Measurements from ENCODE around the gene EXOC2. TPM values are rescaled to one million over a fixed set of nuclear protein-coding genes. Genes with fewer than 3 reads are reported as not detected.
"Not testable (repeated sequence)": the region's sequence is repeated elsewhere in the genome, so short reads cannot be mapped to it uniquely, and the experiment has no call there.

Gene EXOC2
- total RNA-seq, 1 experiment from 2014 or later, result 41.4 TPM

GRCh38 chr6:678520-678919, 14.4 kb downstream of the EXOC2 start:
- H3K4me3 ChIP-seq (ENCODE audit: insufficient read depth, low read depth, low read length), result no peak overlapping the region
- no peaks in the 10 kb centered on the region for H3K36me3 ChIP-seq (replicated peaks; ENCODE audit: control insufficient read depth, insufficient read depth, low read length)
- no peak for DNase-seq
- no peaks in the 10 kb centered on the region for H3K27me3 ChIP-seq (ENCODE audit: control insufficient read depth, insufficient read depth, low read length)

- H3K36me3 ChIP-seq (replicated peaks; ENCODE audit: control insufficient read depth, insufficient read depth, low read length), result no peaks in the 10 kb centered on the region
- H3K27me3 ChIP-seq (ENCODE audit: control insufficient read depth, insufficient read depth, low read length), result no peaks in the 10 kb centered on the region
These were observed 15.0 kb downstream of the EXOC2 start for GRCh38 chr6:677919-678318.

GRCh38 chr6:674956-675355, 18.0 kb downstream of the EXOC2 start:
- H3K27me3 ChIP-seq (ENCODE audit: control insufficient read depth, insufficient read depth, low read length), result no peaks in the 10 kb centered on the region
- H3K4me3 ChIP-seq (ENCODE audit: insufficient read depth, low read depth, low read length), result no peak overlapping the region
- DNase-seq, result no peak
- 0 out of 2 replicates have a peak, but pooled peaks cover under 1% of the 10 kb centered on the region for H3K36me3 ChIP-seq (replicated peaks; ENCODE audit: control insufficient read depth, insufficient read depth, low read length)

More at GRCh38 chr6:677919-678318, 15.0 kb downstream of the EXOC2 start:
- no peak overlapping the region for H3K4me3 ChIP-seq (ENCODE audit: insufficient read depth, low read depth, low read length)
- no peak for DNase-seq

- no peaks in the 10 kb centered on the region for H3K27me3 ChIP-seq (ENCODE audit: control insufficient read depth, insufficient read depth, low read length)
- DNase-seq, result no peak
- 0 out of 2 replicates have a peak, but pooled peaks cover 1% of the 10 kb centered on the region for H3K36me3 ChIP-seq (replicated peaks; ENCODE audit: control insufficient read depth, insufficient read depth, low read length)
- H3K4me3 ChIP-seq (ENCODE audit: insufficient read depth, low read depth, low read length), result no peak overlapping the region
These were observed 18.5 kb downstream of the EXOC2 start for GRCh38 chr6:674406-674805.

GRCh38 chr6:667253-667927, 25.5 kb downstream of the EXOC2 start:
- H3K4me3 ChIP-seq (ENCODE audit: insufficient read depth, low read depth, low read length), result no peak overlapping the region
- H3K27me3 ChIP-seq (ENCODE audit: control insufficient read depth, insufficient read depth, low read length), result no peaks in the 10 kb centered on the region
- peaks cover 1% of the 10 kb centered on the region; the same call in 1 of the 2 replicates for H3K36me3 ChIP-seq (replicated peaks; ENCODE audit: control insufficient read depth, insufficient read depth, low read length)
- no peak for DNase-seq

- Histone ChIP-seq H3K36me3 (replicated peaks; ENCODE audit: control insufficient read depth, insufficient read depth, low read length) (peaks cover 1% of the 10 kb centered on the region; the same call in 1 of the 2 replicates), H3K4me3 (ENCODE audit: insufficient read depth, low read depth, low read length) (no peak overlapping the region), H3K27me3 (ENCODE audit: control insufficient read depth, insufficient read depth, low read length) (no peaks in the 10 kb centered on the region)
- DNase-seq, result no peak
These were observed 27.3 kb downstream of the EXOC2 start for GRCh38 chr6:665403-666267.

- H3K36me3 ChIP-seq (replicated peaks; ENCODE audit: control insufficient read depth, insufficient read depth, low read length); H3K27me3 ChIP-seq (ENCODE audit: control insufficient read depth, insufficient read depth, low read length); H3K4me3 ChIP-seq (ENCODE audit: insufficient read depth, low read depth, low read length); DNase-seq: not testable (repeated sequence)
These were observed 29.2 kb downstream of the EXOC2 start for GRCh38 chr6:663788-664187.

- H3K27me3 ChIP-seq (ENCODE audit: control insufficient read depth, insufficient read depth, low read length), result no peaks in the 10 kb centered on the region
- H3K4me3 ChIP-seq (ENCODE audit: insufficient read depth, low read depth, low read length), result no peak overlapping the region
- no peaks in the 10 kb centered on the region for H3K36me3 ChIP-seq (replicated peaks; ENCODE audit: control insufficient read depth, insufficient read depth, low read length)
- peak; percentile 61 for DNase-seq
These were observed 33.0 kb downstream of the EXOC2 start for GRCh38 chr6:659716-660581.

- DNase-seq, result no peak
- H3K27me3 ChIP-seq (ENCODE audit: control insufficient read depth, insufficient read depth, low read length), result no peaks in the 10 kb centered on the region
- no peaks in the 10 kb centered on the region for H3K36me3 ChIP-seq (replicated peaks; ENCODE audit: control insufficient read depth, insufficient read depth, low read length)
- no peak overlapping the region for H3K4me3 ChIP-seq (ENCODE audit: insufficient read depth, low read depth, low read length)
These were observed 34.7 kb downstream of the EXOC2 start for GRCh38 chr6:658244-658643.

GRCh38 chr6:657743-658142, 35.2 kb downstream of the EXOC2 start:
- H3K4me3 ChIP-seq (ENCODE audit: insufficient read depth, low read depth, low read length), result no peak overlapping the region
- no peaks in the 10 kb centered on the region for H3K27me3 ChIP-seq (ENCODE audit: control insufficient read depth, insufficient read depth, low read length)
- no peaks in the 10 kb centered on the region for H3K36me3 ChIP-seq (replicated peaks; ENCODE audit: control insufficient read depth, insufficient read depth, low read length)
- DNase-seq, result no peak

- H3K36me3 ChIP-seq (replicated peaks; ENCODE audit: control insufficient read depth, insufficient read depth, low read length), result no peaks in the 10 kb centered on the region
- peak; percentile 41 for DNase-seq
- no peak within 1 kb of the TSS for H3K4me3 ChIP-seq (ENCODE audit: insufficient read depth, low read depth, low read length)
- H3K27me3 ChIP-seq (ENCODE audit: control insufficient read depth, insufficient read depth, low read length), result no peaks in the 10 kb centered on the region
These were observed 36.3 kb downstream of the EXOC2 start, which contains the start of gene HUS1B for GRCh38 chr6:656460-657252. HUS1B (minus strand) TSS chr6:657100; CDS start chr6:656944, 156 bp downstream.

GRCh38 chr6:654136-654535, 38.8 kb downstream of the EXOC2 start:
- DNase-seq, result no peak
- H3K36me3 ChIP-seq (replicated peaks; ENCODE audit: control insufficient read depth, insufficient read depth, low read length), result no peaks in the 10 kb centered on the region
- H3K27me3 ChIP-seq (ENCODE audit: control insufficient read depth, insufficient read depth, low read length), result no peaks in the 10 kb centered on the region
- no peak overlapping the region for H3K4me3 ChIP-seq (ENCODE audit: insufficient read depth, low read depth, low read length)

- no peak overlapping the region for H3K4me3 ChIP-seq (ENCODE audit: insufficient read depth, low read depth, low read length)
- DNase-seq, result no peak
- no peaks in the 10 kb centered on the region for H3K27me3 ChIP-seq (ENCODE audit: control insufficient read depth, insufficient read depth, low read length)
- no peaks in the 10 kb centered on the region for H3K36me3 ChIP-seq (replicated peaks; ENCODE audit: control insufficient read depth, insufficient read depth, low read length)
These were observed 40.1 kb downstream of the EXOC2 start for GRCh38 chr6:652865-653264.

GRCh38 chr6:650098-650497, 42.8 kb downstream of the EXOC2 start:
- peak; percentile 37 for DNase-seq
- Histone ChIP-seq H3K4me3 (ENCODE audit: insufficient read depth, low read depth, low read length) (no peak overlapping the region), H3K36me3 (replicated peaks; ENCODE audit: control insufficient read depth, insufficient read depth, low read length) (no peaks in the 10 kb centered on the region), H3K27me3 (ENCODE audit: control insufficient read depth, insufficient read depth, low read length) (no peaks in the 10 kb centered on the region)

All from H7 (cell line).